HG02981 (cell line): Measurements from ENCODE around the gene SPATA9.

Source experiments
- ATAC-seq: cut with Tn5 transposase; IDR thresholded peaks from one replicate; pipeline ENCODE4 v1.9.1; 2021; ENCODE audit warnings: mild to moderate bottlenecking, moderate library complexity; ENCODE audit not compliant: unreplicated experiment

The SPATA9 gene, protein sequence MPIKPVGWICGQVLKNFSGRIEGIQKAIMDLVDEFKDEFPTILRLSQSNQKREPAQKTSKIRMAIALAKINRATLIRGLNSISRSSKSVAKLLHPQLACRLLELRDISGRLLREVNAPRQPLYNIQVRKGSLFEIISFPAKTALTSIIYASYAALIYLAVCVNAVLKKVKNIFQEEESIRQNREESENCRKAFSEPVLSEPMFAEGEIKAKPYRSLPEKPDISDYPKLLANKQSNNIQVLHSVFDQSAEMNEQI

GRCh38 chr5:95682891-95683290, at the start of gene SPATA9:
SPATA9 (minus strand) TSS chr5:95682991; CDS start chr5:95682854, 137 bp downstream.
- ATAC-seq: no peak

DNA sequence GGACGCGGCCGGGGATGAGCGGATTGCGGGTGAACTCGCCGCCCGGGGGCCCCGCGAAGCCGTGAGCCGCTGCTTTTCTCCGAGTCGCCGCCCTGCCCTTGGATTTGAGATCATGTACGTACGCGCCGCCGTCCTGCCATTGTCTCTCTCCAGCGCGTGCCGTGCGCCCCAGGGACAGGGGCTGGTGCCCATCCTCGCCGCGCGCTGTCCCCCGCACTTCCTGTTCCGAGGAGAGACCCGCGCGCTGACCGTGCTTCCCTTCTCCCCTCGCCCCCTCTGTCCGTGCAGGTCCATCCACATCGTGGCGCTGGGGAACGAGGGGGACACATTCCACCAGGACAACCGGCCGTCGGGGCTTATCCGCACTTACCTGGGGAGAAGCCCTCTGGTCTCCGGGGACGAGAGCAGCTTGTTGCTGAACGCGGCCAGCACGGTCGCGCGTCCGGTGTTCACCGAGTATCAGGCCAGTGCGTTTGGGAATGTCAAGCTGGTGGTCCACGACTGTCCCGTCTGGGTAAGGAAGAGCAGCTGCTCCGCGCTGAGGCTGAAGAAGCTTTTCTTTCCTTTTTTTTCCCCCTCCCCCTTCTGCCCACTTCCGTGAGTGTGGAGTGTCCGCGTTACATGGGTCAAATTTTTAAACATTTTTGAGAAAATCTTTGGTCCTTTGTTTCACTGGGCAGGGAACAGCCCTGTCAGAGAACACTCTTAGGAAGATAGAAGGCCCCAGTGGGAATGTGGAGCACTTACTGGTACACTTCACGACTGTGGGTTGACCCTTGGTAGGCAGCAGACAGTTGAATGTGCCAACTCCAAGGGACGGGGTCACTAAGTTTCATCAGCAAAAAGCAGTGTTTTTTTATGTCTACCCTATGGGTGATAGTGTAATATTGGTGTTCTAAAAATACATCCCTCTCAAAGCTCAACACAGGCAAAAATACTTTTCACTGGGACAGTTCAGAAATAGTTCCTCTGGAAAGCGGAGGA, 49.1 kb upstream of the SPATA9 start:
- peak; percentile 28 for ATAC-seq

DNA sequence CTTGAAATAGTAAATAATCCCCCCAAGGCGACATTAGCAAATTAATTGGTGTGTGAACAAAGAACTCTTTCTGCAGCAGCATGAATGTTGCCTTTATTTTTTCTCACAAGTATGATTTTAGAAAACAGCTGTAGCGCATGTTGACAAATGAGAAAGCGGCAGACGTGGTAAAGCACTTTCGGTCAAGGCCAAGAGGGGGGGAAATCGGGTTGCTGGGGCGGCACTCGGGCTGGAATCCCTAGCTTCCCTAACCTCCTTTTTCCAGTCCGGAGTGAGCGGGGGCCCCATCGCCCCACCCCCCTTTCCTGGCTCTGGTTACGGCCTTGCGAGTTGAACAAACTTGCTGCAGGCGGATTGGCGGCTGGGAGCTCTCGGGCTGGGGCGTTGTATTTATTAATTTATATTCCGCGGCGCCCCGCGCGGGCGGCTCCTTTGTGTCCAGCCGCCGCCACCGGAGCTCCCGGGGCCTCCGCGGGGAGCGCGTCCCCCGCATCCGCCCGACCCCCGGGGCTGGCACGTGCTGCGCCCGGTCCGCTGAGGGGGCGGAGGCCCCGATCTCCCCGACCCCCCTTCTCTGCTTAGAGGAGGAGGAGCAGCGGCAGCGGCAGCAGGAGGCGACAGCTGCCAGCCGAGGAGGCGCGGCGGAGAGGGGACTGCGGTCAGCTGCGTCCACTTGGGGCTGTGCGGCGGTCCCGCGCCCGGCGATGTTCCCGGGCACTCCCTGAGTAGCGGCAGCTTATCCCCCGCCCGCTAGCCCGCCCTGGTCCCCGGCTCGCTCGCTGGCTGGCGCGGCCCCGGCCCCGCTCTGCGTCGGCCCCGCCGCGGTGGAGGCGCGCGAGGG, 48.2 kb upstream of the SPATA9 start, which contains the start of gene RHOBTB3:
Gene RHOBTB3 (plus strand): TSS at position 607 of the 841 bp plus-strand sequence. CDS start 347 bp downstream, outside the sequence.
- ATAC-seq: peak; percentile 49

DNA sequence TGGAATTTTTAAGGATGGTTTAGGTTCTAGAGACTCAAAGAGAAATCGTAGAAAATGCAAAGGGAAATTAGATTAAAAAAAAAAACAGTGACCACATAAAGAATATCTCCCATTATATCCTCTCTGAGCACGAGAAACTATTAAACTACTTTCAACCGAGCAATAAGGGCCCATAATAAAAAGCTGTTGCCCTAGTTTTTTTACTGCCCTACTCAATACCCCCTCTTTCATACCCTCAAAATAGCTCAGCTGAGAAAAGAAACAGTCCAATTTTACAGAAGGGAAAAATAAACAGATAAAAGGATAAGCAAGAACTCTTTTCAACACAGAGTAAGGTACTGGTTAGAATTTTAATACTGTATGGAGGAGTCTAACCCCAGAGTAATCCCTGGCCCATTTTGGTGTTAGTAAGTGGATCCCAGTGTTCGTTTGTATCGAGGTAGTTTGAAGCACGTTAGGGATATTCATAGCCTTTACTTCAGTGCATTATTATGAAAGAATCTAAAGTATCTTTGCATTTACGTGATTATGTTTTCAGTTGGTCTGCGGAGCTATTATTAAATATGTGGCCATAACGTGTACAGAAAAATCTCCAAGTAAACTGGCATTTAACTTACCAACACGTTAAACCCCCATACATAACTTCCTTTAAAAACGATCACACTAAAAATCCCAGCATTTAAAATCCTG, 47.4 kb upstream of the SPATA9 start:
- ATAC-seq: no peak

DNA sequence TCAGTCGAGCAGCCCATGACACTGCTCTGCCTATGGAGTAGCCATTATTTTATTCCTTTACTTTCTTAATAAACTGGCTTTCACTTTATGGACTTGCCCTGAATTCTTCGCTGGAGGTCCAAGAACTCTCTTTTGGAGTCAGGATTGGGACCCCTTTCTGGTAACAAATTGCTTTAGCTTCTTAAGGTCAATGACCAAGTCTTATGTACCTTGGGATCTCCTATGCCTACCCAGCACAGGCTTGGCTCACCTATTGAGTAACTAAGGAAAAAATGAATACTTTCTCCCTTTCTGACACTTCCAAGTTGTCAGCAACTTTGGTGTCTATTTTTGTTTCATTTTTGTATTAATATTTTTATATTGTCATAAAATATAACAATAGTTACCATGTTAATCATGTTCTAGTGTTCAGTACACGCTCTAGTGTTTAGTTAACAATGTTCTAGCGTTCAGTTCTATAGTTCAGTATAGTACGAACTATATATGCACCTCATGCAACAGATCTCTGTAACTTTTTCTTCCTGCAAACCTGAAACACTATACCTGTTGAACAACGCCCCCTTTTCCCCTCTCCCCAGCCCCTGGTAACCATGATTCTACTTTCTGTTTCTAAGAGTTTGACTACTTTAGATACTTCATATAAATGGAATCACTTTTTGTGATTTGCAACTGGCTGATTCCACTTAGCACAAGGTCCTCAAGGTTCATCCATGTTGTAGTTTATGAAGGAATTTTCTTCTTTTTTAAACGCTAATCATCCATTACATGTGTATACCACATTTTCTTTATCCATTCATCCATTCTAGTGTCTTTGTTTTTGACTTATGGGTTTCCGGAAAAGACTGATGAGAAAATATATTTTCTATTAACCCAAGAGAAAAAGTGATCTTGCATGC, 46.6 kb upstream of the SPATA9 start:
- no peak for ATAC-seq

DNA sequence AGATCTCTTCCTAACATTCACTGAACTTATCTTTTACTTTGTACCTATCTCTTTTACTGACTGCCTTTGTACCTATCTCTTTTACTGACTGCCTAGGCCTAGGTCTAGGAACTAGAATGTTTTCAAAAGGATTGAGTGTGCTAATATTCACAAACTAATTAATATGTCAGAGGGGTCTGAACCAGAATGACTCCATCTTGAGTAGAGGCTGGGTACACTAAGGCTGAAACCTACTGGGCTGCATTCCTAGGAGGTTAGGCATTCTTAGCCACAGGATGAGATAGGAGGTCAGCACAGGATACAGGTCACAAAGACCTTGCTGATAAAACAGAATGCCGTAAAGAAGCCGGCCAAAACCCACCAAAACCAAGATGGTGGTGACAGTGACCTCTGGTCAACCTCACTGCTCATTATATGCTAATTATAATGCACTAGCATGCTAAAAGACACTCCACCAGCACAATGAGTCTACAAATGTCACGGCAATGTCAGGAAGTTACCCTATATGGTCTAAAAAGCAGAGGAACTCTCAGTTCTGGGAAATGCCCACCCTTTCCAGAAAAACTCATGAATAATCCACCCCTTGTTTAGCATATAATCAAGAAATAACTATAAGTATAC, 45.8 kb upstream of the SPATA9 start:
- no peak for ATAC-seq

GRCh38 chr5:95727764-95728191, 45.0 kb upstream of the SPATA9 start:
- ATAC-seq: peak; percentile 44

- no peak for ATAC-seq
Observed at GRCh38 chr5:95726811-95727763, 44.3 kb upstream of the SPATA9 start.

- ATAC-seq: no peak
Observed at GRCh38 chr5:95725937-95726810, 43.4 kb upstream of the SPATA9 start.

- no peak for ATAC-seq
Observed at GRCh38 chr5:95725071-95725820, 42.5 kb upstream of the SPATA9 start.

DNA sequence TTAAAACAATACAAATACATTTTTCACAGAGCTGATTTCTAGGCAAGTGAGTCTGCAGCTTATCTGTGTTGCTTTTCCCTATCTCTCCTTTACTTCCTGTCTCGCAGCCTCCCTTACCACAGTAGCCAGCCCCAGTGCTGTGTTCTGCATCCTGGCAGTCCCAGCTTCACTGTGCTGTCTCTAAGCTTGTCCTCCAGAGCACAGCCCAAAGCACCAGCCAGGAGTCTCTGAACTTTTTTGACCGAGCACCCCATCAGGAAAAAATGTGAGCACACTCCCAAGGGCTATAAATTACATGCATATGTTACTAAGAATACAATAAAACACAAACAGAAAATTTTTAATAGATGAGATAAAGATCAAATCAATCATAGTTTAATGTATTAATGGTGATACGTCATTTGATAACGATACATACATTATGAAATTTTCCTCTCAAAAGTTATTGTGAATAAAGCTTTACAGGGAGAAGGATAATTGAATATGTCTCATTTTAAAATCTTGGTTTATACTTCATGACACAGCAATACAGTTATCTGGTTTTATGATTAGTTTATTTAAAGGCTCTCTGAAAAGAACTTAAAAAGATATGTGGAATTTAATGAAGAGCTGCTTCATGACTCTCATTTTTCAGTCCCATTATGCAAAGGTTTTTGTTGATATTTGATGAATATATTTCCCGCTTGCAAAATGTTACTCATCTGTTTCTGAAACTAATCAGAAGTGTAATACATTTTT, 41.0 kb upstream of the SPATA9 start:
- ATAC-seq: no peak

- no peak for ATAC-seq
Observed at GRCh38 chr5:95721582-95722295, 38.9 kb upstream of the SPATA9 start.

GRCh38 chr5:95720094-95720786, 37.4 kb upstream of the SPATA9 start:
- no peak for ATAC-seq

- no peak for ATAC-seq
Observed at GRCh38 chr5:95718738-95719137, 35.9 kb upstream of the SPATA9 start.
